A549 (cell line): ENCODE results near the gene EPS8. TPM values are rescaled to one million over a fixed set of nuclear protein-coding genes. Genes with fewer than 3 reads are reported as not detected.
A peak's percentile ranks its signal among the peaks of the same experiment; 100 is the strongest.

Experiments
- ATAC-seq, 2 experiments: fragments of 200-7000 bp in 1 of 2; fragments of >200 bp in 1 of 2; cut with Nextera tagmentation in 1 of 2; cut with Tn5 transposase in 1 of 2; 3 replicates each; pipeline versions ENCODE4 v1.8.0 to v1.9.1; 2018 to 2020; ENCODE audit warnings: mild to moderate bottlenecking in 1 of 2, moderate library complexity in 1 of 2
- CTCF ChIA-PET: fragments of 300-600 bp; sonication (Branson Sonifier 250); formaldehyde crosslinking; extraction: SDS; loops from one replicate; lab custom pipeline; 2021; ENCODE audit warnings: antibody characterized with exemption, inconsistent platforms; lab: Yijun Ruan, JAX
- POLR2A ChIA-PET: fragments of 350-600 bp; formaldehyde crosslinking; extraction: SDS; loops from one replicate; lab custom pipeline; 2021; ENCODE audit warnings: antibody characterized with exemption, inconsistent platforms; lab: Yijun Ruan, JAX
- DNase-seq, 2 experiments: peaks; one replicate each; pipeline versions ENCODE4 v3.0.0 to v3.0.0-alpha.2; 2011 to 2016; ENCODE audit warnings: low read depth in 1 of 2, low spot score in 1 of 2
- FAIRE-seq: peaks from 2 replicates; lab custom pipeline; 2011; peaks lifted over from hg19 to GRCh38; lab: Jason Lieb, UNC
- H3K27ac ChIP-seq, 2 experiments: fragments of >200 bp; sonication (Bioruptor Twin); formaldehyde crosslinking; 3 replicates each; pipeline ENCODE4 v1.5.1; 2016 to 2017
- H3K4me1 ChIP-seq: fragments of >200 bp; sonication (Bioruptor Twin); formaldehyde crosslinking; 3 replicates; pipeline ENCODE4 v1.6.1; 2016
- H3K4me2 ChIP-seq: fragments of >200 bp; sonication (Bioruptor Twin); formaldehyde crosslinking; 3 replicates; pipeline ENCODE4 v1.6.1; 2016
- H3K4me3 ChIP-seq: fragments of >200 bp; sonication (Bioruptor Twin); formaldehyde crosslinking; 3 replicates; pipeline ENCODE4 v1.5.1; 2016
- H3K9me3 ChIP-seq: fragments of >200 bp; sonication (Bioruptor Twin); formaldehyde crosslinking; 3 replicates; pipeline ENCODE4 v1.6.1; 2016
- BCL3 ChIP-seq: fragments of >200 bp; sonication (Bioruptor Twin); formaldehyde crosslinking; IDR thresholded peaks from 3 replicates; pipeline ENCODE4 v1.6.1; 2016
- CBX2 ChIP-seq: fragments of 200-600 bp; sonication (generic); IDR thresholded peaks from 2 replicates; pipeline ENCODE4 v1.6.1; 2016; ENCODE audit warnings: low read depth, mild to moderate bottlenecking, borderline replicate concordance
- E2F6 ChIP-seq: IDR thresholded peaks from 2 replicates; pipeline ENCODE4 v1.6.1; 2012; ENCODE audit warnings: low read depth, borderline replicate concordance
- ESRRA ChIP-seq: fragments of 150-350 bp; IDR thresholded peaks from 2 replicates; pipeline ENCODE4 v1.6.1; 2014; ENCODE audit warnings: mild to moderate bottlenecking, low read length, borderline replicate concordance
- FOSB ChIP-seq: fragments of 250-450 bp; sonication (Bioruptor Pico); IDR thresholded peaks from 2 replicates; pipeline ENCODE4 v1.5.0; 2020; ENCODE audit warnings: mild to moderate bottlenecking, moderate library complexity
- FOSL2 ChIP-seq, 2 experiments: fragments of 450-650 bp in 1 of 2; fragments of >200 bp in 1 of 2; sonication (Bioruptor Twin) in 1 of 2; formaldehyde crosslinking; IDR thresholded peaks; 2 replicates each; pipeline versions ENCODE4 v1.5.0 to v1.6.1; 2016 to 2020; ENCODE audit warnings: mild to moderate bottlenecking in 1 of 2, moderate library complexity in 1 of 2
- FOXS1 ChIP-seq: fragments of 250-450 bp; sonication (Bioruptor Pico); IDR thresholded peaks from 2 replicates; pipeline ENCODE4 v1.5.0; 2020; ENCODE audit warnings: mild to moderate bottlenecking, moderate library complexity
- GATA3 ChIP-seq: IDR thresholded peaks from 2 replicates; pipeline ENCODE4 v1.6.1; 2012; ENCODE audit warnings: borderline replicate concordance
- JUNB ChIP-seq: fragments of >200 bp; sonication (Bioruptor Twin); formaldehyde crosslinking; IDR thresholded peaks from 2 replicates; pipeline ENCODE4 v1.6.1; 2016
- RNF2 ChIP-seq: fragments of 200-600 bp; sonication (generic); IDR thresholded peaks from 2 replicates; pipeline ENCODE4 v1.6.1; 2016; ENCODE audit warnings: low read depth, mild to moderate bottlenecking, antibody characterized with exemption, moderate library complexity, borderline replicate concordance
- SMC3 ChIP-seq: fragments of >200 bp; sonication (Bioruptor Twin); formaldehyde crosslinking; IDR thresholded peaks from 3 replicates; pipeline ENCODE4 v1.6.1; 2018; ENCODE audit warnings: inconsistent platforms
- ZC3H11A ChIP-seq: fragments of 450-650 bp; IDR thresholded peaks from 2 replicates; pipeline ENCODE4 v1.6.1; 2014; ENCODE audit warnings: antibody characterized with exemption, mild to moderate bottlenecking
- ZFP36 ChIP-seq: fragments of 450-650 bp; IDR thresholded peaks from 2 replicates; pipeline ENCODE4 v1.6.1; 2014; ENCODE audit warnings: borderline replicate concordance; ENCODE audit not compliant: partially characterized antibody
- ZNF302 ChIP-seq: fragments of 250-450 bp; sonication (Bioruptor Pico); IDR thresholded peaks from 2 replicates; pipeline ENCODE4 v1.9.0; 2021; ENCODE audit warnings: inconsistent platforms, mild to moderate bottlenecking, moderate library complexity
- WGBS: methylation state at CpG from one replicate; pipeline ENCODE4 v1.1.6; 2017; ENCODE audit errors: missing lambda C conversion rate; 5-methylcytosine and 5-hydroxymethylcytosine counted together
- polyA plus RNA-seq, 4 experiments: library from polyadenylated mRNA; depleted of rRNA in 3 of 4; stranded (reverse); fragments of >200 nt; fragmentation: RNase III in 1 of 4; extraction: RNeasy Plus Mini Kit Qiagen cat#74134 plus additional on column Dnase treatment in 1 of 4; gene quantifications; 2 replicates in 3 of 4; 3 replicates in 1 of 4; pipeline ENCODE4 v1.2.3, GENCODE V29; 2011 to 2017
- TF ChIP-seq, protein P1 (sequence below): fragments of 200-600 bp; sonication (generic); IDR thresholded peaks from 2 replicates; pipeline ENCODE4 v1.6.1; 2016; ENCODE audit warnings: antibody characterized with exemption, mild to moderate bottlenecking, moderate library complexity
- TF ChIP-seq, protein P2 (sequence below): fragments of 250-450 bp; sonication (Bioruptor Pico); IDR thresholded peaks from 2 replicates; pipeline ENCODE4 v1.5.0; 2021; ENCODE audit warnings: mild to moderate bottlenecking, moderate library complexity, borderline replicate concordance
- TF ChIP-seq, protein P3 (sequence below): IDR thresholded peaks from 2 replicates; pipeline ENCODE4 v1.6.1; 2012
- TF ChIP-seq, protein P4 (sequence below): fragments of >200 bp; sonication (Bioruptor Twin); formaldehyde crosslinking; IDR thresholded peaks from 2 replicates; pipeline ENCODE4 v1.6.1; 2016

The EPS8 gene
- polyA plus RNA-seq, 2 of the 4 experiments (the other 2 are of a cell fraction), result 25.1 to 101 TPM

DNA sequence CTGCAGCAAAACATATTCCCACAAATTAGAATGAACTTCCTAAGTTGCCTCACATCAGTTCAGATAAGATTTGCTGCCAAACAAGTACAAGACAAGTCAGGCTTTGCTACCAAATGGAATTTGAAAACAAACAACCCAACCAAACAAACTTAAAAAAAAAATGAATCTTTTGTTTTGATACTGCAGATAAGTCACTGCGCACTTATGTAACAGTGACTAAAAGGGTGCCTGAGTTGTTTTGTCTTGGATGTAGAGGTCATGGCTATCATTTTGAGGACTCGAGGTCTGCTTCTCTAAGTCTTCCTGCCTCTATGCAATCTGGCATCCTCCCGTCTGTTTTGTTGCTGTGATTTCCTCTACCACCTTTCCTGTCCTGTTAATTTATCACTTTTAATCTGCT, 11.1 kb upstream of the EPS8 start:
- peak in 1 of 2 experiments; percentile 54; a peak in 2 of 6 replicates for ATAC-seq
- TF ChIP-seq ZNF302 (no peak), GATA3 (peak; percentile 66), FOSL2 (IDR thresholded peaks at IDR 0.05) (no peak), FOSL2 (CRISPR knock-in tag; IDR thresholded peaks at IDR 0.05) (0 out of 2 replicates have a peak, but pooled peaks have one; percentile 5)
- TF ChIP-seq, all 56 proteins: peak for 2
- DNase-seq (peak in 1 of 2 experiments; percentile 40), FAIRE-seq (no peak)
- Histone ChIP-seq H3K27ac (no peak overlapping the region), H3K4me2 (peak overlapping the region; percentile 7; the same call in 2 of the 3 replicates), H3K4me3 (no peak overlapping the region), H3K4me1 (peaks cover 57% of the 10 kb centered on the region), H3K9me3 (no peaks in the 10 kb centered on the region)
- POLR2A ChIA-PET, result no interaction called here
- WGBS, result 22% methylated on average over 3 of the region's 3 CpGs
- CTCF ChIA-PET, result interaction anchor here (1.3 kb wide), 1 partner anchor 28 kb away, joined by 3 read pairs; no protein-coding TSS in a partner anchor

DNA sequence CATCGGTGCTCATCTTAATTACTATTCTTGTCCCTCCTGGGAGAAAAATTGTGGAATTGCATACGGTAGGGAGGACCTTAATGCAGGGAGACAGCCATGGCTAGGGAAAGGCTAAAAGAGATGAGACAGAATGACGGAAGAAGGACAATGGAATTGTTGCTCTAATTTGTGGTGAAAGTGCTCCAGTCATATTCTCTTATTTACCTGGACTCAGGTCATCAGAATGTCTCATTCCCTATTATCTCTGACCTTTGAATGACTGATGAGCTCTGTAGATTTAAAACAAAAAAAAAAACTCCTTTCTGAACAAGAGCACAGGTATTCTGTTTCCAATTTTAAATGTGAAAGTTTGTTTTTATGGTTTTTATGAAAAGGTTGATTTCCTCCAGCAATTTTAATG, 8.6 kb upstream of the EPS8 start:
- ChIA-PET CTCF (interaction anchor here (0.7 to 1.1 kb wide), 2 partner anchors 168 to 208 kb away, joined by 3 read pairs; no protein-coding TSS in a partner anchor), POLR2A (interaction anchor here (1.6 kb wide), 1 partner anchor 9 kb away, joined by 7 read pairs; the partner anchor contains the start of gene EPS8)
- TF ChIP-seq CBX2 (no peak), FOSL2 (IDR thresholded peaks at IDR 0.05) (0 out of 2 replicates have a peak, but pooled peaks have one; percentile 28), FOSL2 (CRISPR knock-in tag; IDR thresholded peaks at IDR 0.05) (no peak; the same call in 1 of the 2 replicates), ESRRA (no peak), SMC3 (no peak), BCL3 (no peak), FOSB (no peak)
- TF ChIP-seq, protein P1, sequence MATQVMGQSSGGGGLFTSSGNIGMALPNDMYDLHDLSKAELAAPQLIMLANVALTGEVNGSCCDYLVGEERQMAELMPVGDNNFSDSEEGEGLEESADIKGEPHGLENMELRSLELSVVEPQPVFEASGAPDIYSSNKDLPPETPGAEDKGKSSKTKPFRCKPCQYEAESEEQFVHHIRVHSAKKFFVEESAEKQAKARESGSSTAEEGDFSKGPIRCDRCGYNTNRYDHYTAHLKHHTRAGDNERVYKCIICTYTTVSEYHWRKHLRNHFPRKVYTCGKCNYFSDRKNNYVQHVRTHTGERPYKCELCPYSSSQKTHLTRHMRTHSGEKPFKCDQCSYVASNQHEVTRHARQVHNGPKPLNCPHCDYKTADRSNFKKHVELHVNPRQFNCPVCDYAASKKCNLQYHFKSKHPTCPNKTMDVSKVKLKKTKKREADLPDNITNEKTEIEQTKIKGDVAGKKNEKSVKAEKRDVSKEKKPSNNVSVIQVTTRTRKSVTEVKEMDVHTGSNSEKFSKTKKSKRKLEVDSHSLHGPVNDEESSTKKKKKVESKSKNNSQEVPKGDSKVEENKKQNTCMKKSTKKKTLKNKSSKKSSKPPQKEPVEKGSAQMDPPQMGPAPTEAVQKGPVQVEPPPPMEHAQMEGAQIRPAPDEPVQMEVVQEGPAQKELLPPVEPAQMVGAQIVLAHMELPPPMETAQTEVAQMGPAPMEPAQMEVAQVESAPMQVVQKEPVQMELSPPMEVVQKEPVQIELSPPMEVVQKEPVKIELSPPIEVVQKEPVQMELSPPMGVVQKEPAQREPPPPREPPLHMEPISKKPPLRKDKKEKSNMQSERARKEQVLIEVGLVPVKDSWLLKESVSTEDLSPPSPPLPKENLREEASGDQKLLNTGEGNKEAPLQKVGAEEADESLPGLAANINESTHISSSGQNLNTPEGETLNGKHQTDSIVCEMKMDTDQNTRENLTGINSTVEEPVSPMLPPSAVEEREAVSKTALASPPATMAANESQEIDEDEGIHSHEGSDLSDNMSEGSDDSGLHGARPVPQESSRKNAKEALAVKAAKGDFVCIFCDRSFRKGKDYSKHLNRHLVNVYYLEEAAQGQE, result no peak
- ATAC-seq (no peak; a peak in 1 of 6 replicates), FAIRE-seq (peak; percentile 49), DNase-seq (no peak)
- Histone ChIP-seq H3K9me3 (no peaks in the 10 kb centered on the region), H3K4me2 (peak overlapping the region; percentile 52), H3K27ac (peak overlapping the region; percentile 6 to 20; a peak in 2 of 6 replicates), H3K4me3 (no peak overlapping the region), H3K4me1 (peaks cover 57% of the 10 kb centered on the region)
- 18% methylated on average over 3 of the region's 3 CpGs for WGBS

DNA sequence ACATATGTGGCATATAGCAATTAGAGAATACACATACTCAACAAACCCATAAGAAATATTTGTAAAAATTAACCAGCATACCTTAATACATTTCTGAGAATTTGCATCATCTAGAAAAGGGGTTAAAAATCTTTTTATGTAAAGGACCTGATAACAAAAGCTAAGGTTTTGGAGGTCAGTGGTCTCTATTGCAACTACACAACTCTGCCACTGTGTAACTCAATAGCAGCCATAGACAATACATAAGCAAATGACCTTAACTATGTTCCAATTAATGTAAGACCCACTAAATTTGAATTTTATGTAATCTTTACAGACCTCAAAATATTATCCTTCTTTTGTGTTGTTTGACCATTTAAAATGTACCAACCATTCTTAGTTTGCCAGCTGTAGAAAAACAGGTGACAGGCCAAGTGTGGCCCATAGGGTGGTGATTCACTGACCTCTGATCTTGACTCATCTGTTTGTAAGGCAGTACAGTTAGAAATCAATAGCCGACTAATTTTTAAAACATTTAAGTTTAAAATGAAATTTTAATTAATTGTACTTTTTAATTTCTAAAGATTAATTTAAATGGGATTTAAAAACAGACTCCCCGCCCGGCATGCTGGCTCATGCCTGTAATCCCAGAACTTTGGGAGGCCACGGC, 7.4 kb upstream of the EPS8 start:
- Histone ChIP-seq H3K27ac (peak overlapping the region; percentile 6 to 74; a peak in 5 of 6 replicates), H3K9me3 (no peaks in the 10 kb centered on the region), H3K4me3 (no peak overlapping the region), H3K4me2 (peak overlapping the region; percentile 52), H3K4me1 (peaks cover 52% of the 10 kb centered on the region)
- peak in 1 of 2 experiments; percentile 35 for DNase-seq
- 58% methylated on average over 4 of the region's 4 CpGs for WGBS
- ATAC-seq, result peak; percentile 62 to 64; a peak in 3 of 6 replicates
- TF ChIP-seq ZC3H11A (no peak), E2F6 (no peak), RNF2 (no peak), CBX2 (no peak), JUNB (peak; percentile 80), FOXS1 (CRISPR knock-in tag) (no peak), FOSL2 (IDR thresholded peaks at IDR 0.05) (peak; percentile 82), FOSL2 (CRISPR knock-in tag; IDR thresholded peaks at IDR 0.05) (peak; percentile 83), ZFP36 (no peak)
- TF ChIP-seq, protein P2, sequence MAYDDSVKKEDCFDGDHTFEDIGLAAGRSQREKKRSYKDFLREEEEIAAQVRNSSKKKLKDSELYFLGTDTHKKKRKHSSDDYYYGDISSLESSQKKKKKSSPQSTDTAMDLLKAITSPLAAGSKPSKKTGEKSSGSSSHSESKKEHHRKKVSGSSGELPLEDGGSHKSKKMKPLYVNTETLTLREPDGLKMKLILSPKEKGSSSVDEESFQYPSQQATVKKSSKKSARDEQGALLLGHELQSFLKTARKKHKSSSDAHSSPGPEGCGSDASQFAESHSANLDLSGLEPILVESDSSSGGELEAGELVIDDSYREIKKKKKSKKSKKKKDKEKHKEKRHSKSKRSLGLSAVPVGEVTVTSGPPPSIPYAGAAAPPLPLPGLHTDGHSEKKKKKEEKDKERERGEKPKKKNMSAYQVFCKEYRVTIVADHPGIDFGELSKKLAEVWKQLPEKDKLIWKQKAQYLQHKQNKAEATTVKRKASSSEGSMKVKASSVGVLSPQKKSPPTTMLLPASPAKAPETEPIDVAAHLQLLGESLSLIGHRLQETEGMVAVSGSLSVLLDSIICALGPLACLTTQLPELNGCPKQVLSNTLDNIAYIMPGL (CRISPR knock-in tag), result no peak
- TF ChIP-seq, protein P3, sequence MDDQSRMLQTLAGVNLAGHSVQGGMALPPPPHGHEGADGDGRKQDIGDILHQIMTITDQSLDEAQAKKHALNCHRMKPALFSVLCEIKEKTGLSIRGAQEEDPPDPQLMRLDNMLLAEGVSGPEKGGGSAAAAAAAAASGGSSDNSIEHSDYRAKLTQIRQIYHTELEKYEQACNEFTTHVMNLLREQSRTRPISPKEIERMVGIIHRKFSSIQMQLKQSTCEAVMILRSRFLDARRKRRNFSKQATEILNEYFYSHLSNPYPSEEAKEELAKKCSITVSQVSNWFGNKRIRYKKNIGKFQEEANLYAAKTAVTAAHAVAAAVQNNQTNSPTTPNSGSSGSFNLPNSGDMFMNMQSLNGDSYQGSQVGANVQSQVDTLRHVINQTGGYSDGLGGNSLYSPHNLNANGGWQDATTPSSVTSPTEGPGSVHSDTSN, result no peak
- TF ChIP-seq, protein P4, sequence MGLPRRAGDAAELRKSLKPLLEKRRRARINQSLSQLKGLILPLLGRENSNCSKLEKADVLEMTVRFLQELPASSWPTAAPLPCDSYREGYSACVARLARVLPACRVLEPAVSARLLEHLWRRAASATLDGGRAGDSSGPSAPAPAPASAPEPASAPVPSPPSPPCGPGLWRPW, result no peak
- POLR2A ChIA-PET, result no interaction called here
- peak; percentile 73 for FAIRE-seq
- CTCF ChIA-PET, result interaction anchor here (0.9 to 1.9 kb wide), 3 partner anchors 12 to 26 kb away, joined by 3 to 6 read pairs (median 3); no protein-coding TSS in a partner anchor
